8988T (cell line): ENCODE data around the gene API5.

Experiments
- DNase-seq: peaks from one replicate; pipeline ENCODE4 v3.0.0; 2011

API5 gene

GRCh38 chr11:43360361-43361032 is 48.7 kb downstream of the API5 start:
- no peak for DNase-seq

GRCh38 chr11:43366677-43367076 is 54.9 kb downstream of the API5 start:
- DNase-seq, result no peak

- DNase-seq, result no peak
These were observed 55.8 kb downstream of the API5 start for GRCh38 chr11:43367382-43368178.

- no peak for DNase-seq
These were observed 64.3 kb downstream of the API5 start for GRCh38 chr11:43376065-43376464.

- DNase-seq, result no peak
These were observed 64.8 kb downstream of the API5 start for GRCh38 chr11:43376594-43376993.

GRCh38 chr11:43377389-43377788 is 65.6 kb downstream of the API5 start:
- DNase-seq, result no peak

GRCh38 chr11:43378897-43379296 is 67.1 kb downstream of the API5 start:
- no peak for DNase-seq

GRCh38 chr11:43381802-43382201 is 70.0 kb downstream of the API5 start:
- DNase-seq, result no peak

GRCh38 chr11:43382614-43383013 is 70.8 kb downstream of the API5 start:
- DNase-seq, result no peak

- DNase-seq, result no peak
These were observed 72.6 kb downstream of the API5 start for GRCh38 chr11:43384393-43384792.

GRCh38 chr11:43392713-43393112 is 80.9 kb downstream of the API5 start:
- DNase-seq, result no peak

- no peak for DNase-seq
These were observed 82.1 kb downstream of the API5 start for GRCh38 chr11:43393765-43394355.
